T-helper 22 cell (primary cell): ENCODE results near the gene SLC35F3.
"Not testable (repeated sequence)": the region's sequence is repeated elsewhere in the genome, so short reads cannot be mapped to it uniquely, and the experiment has no call there.

Source experiments
- DNase-seq: peaks from one replicate; pipeline ENCODE4 v3.0.0-alpha.2; 2020; ENCODE audit warnings: low read depth

SLC35F3 gene

DNA sequence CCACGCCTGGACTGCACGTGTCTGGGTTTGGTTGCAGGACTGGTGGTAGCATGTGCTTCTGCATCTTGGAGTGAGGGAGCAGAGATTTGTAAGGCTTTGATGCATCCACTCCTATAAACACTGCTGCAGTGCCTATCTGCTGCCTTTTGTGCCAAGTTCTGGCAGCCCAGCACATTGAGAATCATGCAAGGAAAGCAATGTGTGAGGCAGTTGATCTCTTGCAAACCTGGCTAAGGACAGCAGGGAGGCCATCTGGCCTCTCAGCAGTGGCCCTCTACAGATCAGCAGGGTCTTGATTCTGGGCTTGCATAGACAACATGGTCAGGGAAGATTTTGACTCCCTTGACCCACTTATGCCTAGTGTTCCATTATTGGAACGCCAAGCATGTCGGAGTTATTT lies 387.5 kb downstream of the SLC35F3 start:
- no peak for DNase-seq

DNA sequence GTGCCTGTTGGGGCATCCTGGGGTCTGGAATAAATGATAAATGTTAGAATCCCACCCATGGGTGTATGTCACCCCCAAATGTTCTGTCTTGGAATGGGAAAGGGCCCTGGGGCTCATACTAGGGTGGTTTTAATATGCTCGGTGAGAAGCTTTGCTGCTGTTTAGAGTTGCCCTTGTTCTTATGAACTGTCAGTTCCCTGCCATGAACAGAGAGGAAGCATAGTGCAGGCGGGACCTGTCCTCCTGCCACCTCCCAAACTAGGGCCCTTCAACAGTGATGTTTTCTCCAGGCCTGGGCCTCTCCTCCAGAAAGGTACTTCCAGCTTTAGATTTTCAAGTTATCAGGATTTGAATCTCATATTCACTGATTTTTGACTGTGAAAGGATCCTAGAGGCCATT lies 388.1 kb downstream of the SLC35F3 start:
- no peak for DNase-seq

- DNase-seq = no peak
Observed at GRCh38 chr1:234294109-234294817, 389.8 kb downstream of the SLC35F3 start.

DNA sequence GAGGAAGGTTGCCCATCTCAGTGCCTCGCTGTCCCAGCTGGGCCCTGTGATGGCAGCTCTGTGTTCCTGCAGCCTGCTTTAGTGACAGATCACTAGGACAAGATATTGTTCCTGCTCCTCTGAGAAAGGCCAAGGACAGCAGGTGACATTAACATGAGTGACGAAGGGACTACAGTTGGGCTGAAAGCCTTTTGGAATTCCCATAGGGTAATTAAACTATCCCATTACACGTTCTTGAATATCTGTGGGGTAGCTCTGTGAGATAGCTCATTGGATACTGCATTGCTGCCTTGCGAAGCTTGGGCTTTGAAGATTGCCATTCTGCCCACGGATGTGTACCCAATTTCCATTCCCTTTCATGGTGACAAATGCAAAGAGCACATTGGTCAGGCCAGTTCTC lies 390.6 kb downstream of the SLC35F3 start:
- no peak for DNase-seq

DNA sequence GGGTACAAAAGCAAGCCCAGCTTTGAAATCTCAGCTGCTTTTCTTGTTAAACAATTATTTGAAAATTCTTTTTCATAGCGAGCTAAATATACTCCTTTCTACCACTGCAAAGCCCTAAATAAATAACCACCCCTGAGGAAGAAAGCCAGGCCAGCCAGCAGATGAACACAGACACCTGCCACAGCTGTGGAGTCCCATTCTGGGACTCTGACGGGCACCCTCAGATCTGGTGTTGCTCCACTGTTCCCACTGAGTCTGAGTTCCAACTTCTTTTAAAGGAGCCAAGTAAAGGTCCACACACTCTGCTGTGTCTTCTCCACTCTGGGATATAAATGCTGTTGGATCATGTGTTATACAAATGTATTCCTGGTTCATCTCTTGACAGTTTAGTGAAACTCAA lies 391.1 kb downstream of the SLC35F3 start:
- DNase-seq = no peak

GRCh38 chr1:234296496-234296895 lies 392.0 kb downstream of the SLC35F3 start:
- DNase-seq = no peak

- no peak for DNase-seq
Observed at GRCh38 chr1:234297668-234298067, 393.2 kb downstream of the SLC35F3 start.

GRCh38 chr1:234300096-234300495 lies 395.6 kb downstream of the SLC35F3 start:
- no peak for DNase-seq

DNA sequence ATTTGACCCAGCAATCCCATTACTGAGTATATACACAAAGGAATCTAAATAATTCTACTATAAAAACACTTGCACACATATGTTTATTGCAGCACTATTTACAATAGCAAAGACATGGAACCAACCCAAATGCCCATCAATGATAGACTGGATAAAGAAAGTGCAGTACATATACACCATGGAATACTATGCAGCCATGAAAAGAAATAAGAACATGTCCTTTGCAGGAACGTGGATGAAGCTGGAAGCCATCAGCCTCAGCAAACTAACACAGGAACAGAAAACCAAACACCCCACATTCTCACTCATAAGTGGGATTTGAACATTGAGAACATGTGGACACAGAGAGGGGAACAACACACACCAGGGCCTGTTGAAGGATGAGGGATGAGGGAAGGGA lies 397.2 kb downstream of the SLC35F3 start:
- DNase-seq = not testable (repeated sequence)

DNA sequence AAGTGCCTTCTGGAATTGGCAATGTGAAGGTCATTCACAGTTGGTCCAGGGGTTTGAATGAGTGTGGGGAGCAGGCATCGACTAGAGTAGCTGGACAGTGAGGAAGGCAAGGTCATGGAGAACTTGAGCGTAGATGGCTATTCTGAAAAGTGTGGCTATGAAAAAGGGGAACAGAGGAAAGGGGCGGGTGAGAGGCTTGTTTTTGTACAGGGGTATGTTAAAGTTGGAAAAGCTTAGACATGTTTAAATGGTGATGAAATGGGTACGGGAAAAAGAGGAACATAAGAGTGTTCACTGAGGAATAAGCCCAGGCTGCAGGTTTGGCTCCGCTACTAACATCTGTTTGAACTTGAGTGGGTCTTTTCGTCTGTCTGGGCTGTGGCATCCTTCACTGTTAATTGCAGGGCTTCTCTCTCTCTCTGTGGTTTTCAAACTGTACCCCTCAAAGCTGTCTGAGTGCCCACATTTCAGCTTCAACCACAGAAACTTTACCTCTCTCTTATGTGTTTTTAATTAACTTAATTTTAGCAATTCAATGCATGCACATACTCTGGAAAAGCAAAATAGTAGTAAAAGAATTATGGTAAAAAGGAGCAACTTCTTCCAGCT lies 398.0 kb downstream of the SLC35F3 start:
- no peak for DNase-seq

GRCh38 chr1:234303231-234303630 lies 398.8 kb downstream of the SLC35F3 start:
- no peak for DNase-seq

GRCh38 chr1:234307726-234308125 lies 403.2 kb downstream of the SLC35F3 start:
- DNase-seq = no peak

- no peak for DNase-seq
Observed at GRCh38 chr1:234309243-234309597, 404.7 kb downstream of the SLC35F3 start.

GRCh38 chr1:234309598-234310459 lies 405.4 kb downstream of the SLC35F3 start:
- DNase-seq = peak; percentile 18

- no peak for DNase-seq
Observed at GRCh38 chr1:234310460-234310817, 406.0 kb downstream of the SLC35F3 start.

DNA sequence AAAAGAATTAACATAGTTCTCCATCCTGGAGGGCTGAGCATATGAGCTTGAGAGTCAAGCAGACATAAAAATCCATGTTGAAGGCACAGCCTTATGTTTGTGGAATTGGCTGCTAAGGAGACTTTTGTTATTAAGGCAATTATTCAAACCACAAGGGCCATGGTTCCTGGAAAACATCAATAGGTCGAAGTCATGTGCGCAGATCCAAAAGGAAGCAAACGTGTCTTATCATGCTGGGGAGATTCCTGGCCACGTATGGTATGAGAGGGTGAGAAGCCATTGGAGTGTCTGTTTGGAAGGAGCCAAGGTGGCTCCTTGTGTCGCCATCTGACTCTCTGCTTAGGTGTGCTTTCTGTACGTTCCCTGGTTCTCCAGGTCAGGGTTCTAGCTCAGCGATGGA lies 406.9 kb downstream of the SLC35F3 start:
- DNase-seq = no peak

DNA sequence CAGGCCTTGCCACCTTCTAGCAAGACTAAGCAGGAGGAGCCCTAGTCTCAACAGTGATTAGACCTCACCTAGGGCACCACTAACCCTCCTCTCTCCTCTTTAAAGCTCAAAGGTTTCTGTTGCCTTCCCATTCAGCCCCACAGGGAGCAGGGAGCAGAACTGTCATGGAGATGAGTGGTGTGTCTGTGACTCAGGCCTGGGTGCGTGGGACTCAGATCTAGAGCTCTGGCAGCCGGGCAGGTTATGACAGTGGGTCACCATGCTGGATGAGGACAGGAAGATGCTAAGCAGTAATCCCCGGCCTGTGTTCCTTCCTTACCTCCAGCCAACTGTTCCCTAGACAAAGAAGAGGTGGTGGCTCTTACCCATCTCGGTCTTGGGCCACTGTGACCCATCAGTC lies 408.7 kb downstream of the SLC35F3 start:
- DNase-seq = no peak

DNA sequence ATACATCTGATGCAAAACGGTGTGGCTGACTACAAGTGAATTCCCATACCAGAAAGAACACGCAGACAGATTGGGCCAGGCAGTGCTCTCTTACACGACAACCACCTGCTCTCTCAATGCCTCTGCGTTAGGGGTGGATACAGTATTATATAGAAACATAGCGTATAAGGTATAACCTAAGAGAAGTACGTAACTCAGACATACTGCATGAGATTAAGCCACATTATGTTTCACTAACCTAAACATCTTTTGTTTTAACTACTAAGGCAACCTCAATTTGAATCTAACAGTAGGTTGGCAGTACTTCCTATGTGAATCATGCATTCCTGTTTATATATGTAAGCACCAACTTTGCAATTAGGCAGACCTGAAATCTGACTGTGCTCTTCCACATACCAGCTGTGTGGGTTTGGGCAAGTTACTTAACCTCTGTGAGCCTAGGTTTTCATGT lies 410.6 kb downstream of the SLC35F3 start:
- DNase-seq = no peak

GRCh38 chr1:234315588-234315987 lies 411.1 kb downstream of the SLC35F3 start:
- DNase-seq = no peak

DNA sequence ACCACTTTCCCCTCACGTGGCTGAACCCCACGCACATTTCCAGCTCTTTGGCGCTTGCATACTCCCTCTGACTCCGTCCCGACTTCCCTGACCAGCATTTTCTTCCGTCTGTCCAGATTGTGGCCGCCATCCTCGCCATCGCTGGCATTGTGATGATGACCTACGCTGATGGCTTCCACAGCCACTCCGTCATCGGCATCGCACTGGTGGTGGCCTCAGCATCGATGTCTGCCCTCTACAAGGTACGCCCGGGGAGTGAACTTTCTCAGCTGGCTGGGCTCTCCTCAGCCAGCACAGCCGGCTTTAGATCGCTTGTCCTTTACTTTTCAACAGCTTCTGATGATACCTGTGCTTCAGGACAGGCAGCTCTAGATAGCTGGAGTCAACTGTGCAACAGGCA lies 412.0 kb downstream of the SLC35F3 start:
- DNase-seq = no peak

- DNase-seq = no peak
Observed at GRCh38 chr1:234316937-234317336, 412.5 kb downstream of the SLC35F3 start.

DNA sequence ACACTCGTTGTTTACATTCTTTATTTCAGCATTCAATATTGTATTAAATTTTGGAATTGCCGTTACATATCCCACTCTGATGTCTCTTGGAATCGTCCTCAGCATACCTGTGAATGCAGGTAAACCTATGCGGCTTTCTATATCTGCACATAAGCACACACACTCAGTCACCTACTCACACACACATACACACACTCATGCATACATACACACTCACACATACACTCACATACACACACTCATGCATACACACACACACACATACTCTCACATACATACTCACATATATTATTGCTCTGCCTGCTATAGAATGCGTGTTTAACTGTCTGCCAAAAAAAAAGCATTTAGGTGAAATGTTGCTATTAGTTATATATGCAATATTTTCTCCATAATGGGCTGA lies 415.6 kb downstream of the SLC35F3 start:
- no peak for DNase-seq

DNA sequence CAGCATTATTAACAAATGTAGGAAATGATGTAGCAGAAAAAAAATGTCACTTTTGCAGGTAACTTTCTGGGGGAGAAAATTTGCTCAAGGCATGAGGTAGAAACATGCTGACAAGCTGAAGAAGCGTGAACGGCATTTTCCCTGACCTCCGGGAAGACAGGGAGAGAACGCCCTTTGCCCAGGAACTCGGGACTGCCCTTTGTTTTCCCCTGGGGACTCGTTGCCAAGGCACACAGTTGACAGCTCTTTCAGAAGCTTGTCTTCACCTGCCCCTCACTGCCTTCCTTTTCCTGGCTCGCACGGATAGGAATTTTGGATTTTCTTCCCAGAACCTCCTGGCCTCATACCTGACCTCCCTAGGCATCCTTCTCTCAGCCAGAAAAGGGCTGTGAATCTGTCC lies 416.1 kb downstream of the SLC35F3 start:
- no peak for DNase-seq
